PFSK-1 (cell line): Measurements from ENCODE around the gene ERAP2.

Source experiments
- FOXP2 ChIP-seq: optimal IDR thresholded peaks from 2 replicates; pipeline ENCODE3; 2011; ENCODE audit warnings: borderline replicate concordance, control low read depth, inconsistent platforms; ENCODE audit not compliant: insufficient read depth; ENCODE audit errors: extremely low read length, extremely low read depth
- POLR2AphosphoS5 ChIP-seq: IDR thresholded peaks from 2 replicates; pipeline ENCODE4 v1.6.1; 2012; ENCODE audit warnings: low read depth, mild to moderate bottlenecking, control low read depth, low read length, moderate library complexity
- REST ChIP-seq, 2 experiments: IDR thresholded peaks; 2 replicates each; pipeline versions ENCODE4 v1.6.1 to v1.8.0; 2011 to 2012; ENCODE audit warnings: low read depth in 2 of 2, low read length in 2 of 2, control low read depth in 1 of 2, inconsistent platforms in 1 of 2, mild to moderate bottlenecking in 1 of 2, moderate library complexity in 1 of 2; ENCODE audit not compliant: insufficient read depth in 1 of 2
- SIN3A ChIP-seq: IDR thresholded peaks from 2 replicates; pipeline ENCODE4 v1.6.1; 2012; ENCODE audit warnings: mild to moderate bottlenecking, low read length, moderate library complexity, borderline replicate concordance; ENCODE audit not compliant: insufficient read depth
- TAF1 ChIP-seq: IDR thresholded peaks from 2 replicates; pipeline ENCODE4 v1.6.1; 2012; ENCODE audit warnings: low read length, control low read depth, borderline replicate concordance; ENCODE audit not compliant: insufficient read depth

ERAP2 gene

GRCh38 chr5:96885518-96886338 is 9.4 kb downstream of the ERAP2 start:
- TF ChIP-seq POLR2AphosphoS5, result no peak
- no peak for TF ChIP-seq TAF1
- no peak for TF ChIP-seq SIN3A
- TF ChIP-seq FOXP2, result no peak
- no peak for TF ChIP-seq REST (IDR thresholded peaks at IDR 0.05; ENCODE audit: insufficient read depth in 1 of 2, low read depth in 2 of 2, low read length in 2 of 2)

- TF ChIP-seq SIN3A, result no peak
- TF ChIP-seq POLR2AphosphoS5, result no peak
- TF ChIP-seq TAF1, result no peak
- TF ChIP-seq REST (IDR thresholded peaks at IDR 0.05; ENCODE audit: insufficient read depth in 1 of 2, low read depth in 2 of 2, low read length in 2 of 2), result no peak
- TF ChIP-seq FOXP2, result no peak
These were observed 17.0 kb downstream of the ERAP2 start for GRCh38 chr5:96893342-96893741.

- TF ChIP-seq FOXP2, result no peak
- TF ChIP-seq TAF1, result no peak
- TF ChIP-seq REST (IDR thresholded peaks at IDR 0.05; ENCODE audit: insufficient read depth in 1 of 2, low read depth in 2 of 2, low read length in 2 of 2), result no peak
- TF ChIP-seq SIN3A, result no peak
- TF ChIP-seq POLR2AphosphoS5, result no peak
These were observed 20.0 kb downstream of the ERAP2 start for GRCh38 chr5:96896276-96896675.

GRCh38 chr5:96896806-96897205 is 20.5 kb downstream of the ERAP2 start:
- no peak for TF ChIP-seq TAF1
- no peak for TF ChIP-seq POLR2AphosphoS5
- TF ChIP-seq REST (IDR thresholded peaks at IDR 0.05; ENCODE audit: insufficient read depth in 1 of 2, low read depth in 2 of 2, low read length in 2 of 2), result no peak
- TF ChIP-seq SIN3A, result no peak
- no peak for TF ChIP-seq FOXP2

GRCh38 chr5:96901384-96901783 is 25.1 kb downstream of the ERAP2 start:
- no peak for TF ChIP-seq SIN3A
- no peak for TF ChIP-seq FOXP2
- no peak for TF ChIP-seq REST (IDR thresholded peaks at IDR 0.05; ENCODE audit: insufficient read depth in 1 of 2, low read depth in 2 of 2, low read length in 2 of 2)
- no peak for TF ChIP-seq TAF1
- TF ChIP-seq POLR2AphosphoS5, result no peak
